H9 (cell line): ENCODE measurements around the gene RTP3. TPM values are rescaled to one million over a fixed set of nuclear protein-coding genes. Genes with fewer than 3 reads are reported as not detected.

ENCODE experiments used
- DNase-seq: peaks from one replicate; pipeline ENCODE4 v3.0.0-alpha.2; 2017
- H2AFZ ChIP-seq: one replicate; pipeline ENCODE4 v1.6.1; 2013; ENCODE audit warnings: mild to moderate bottlenecking, low read length, control low read depth, moderate library complexity
- H2AK5ac ChIP-seq: 2 replicates; pipeline ENCODE4 v1.6.1; 2013; ENCODE audit warnings: low read length, control low read depth, mixed read lengths; ENCODE audit not compliant: insufficient read length
- H2BK120ac ChIP-seq: one replicate; pipeline ENCODE4 v1.6.1; 2013; ENCODE audit warnings: low read depth, mild to moderate bottlenecking, low read length, control low read depth, inconsistent platforms; ENCODE audit not compliant: poor library complexity, severe bottlenecking
- H2BK12ac ChIP-seq: 2 replicates; pipeline ENCODE4 v1.6.1; 2013; ENCODE audit warnings: low read length, control low read depth, mixed read lengths, low read depth; ENCODE audit not compliant: insufficient read length
- H2BK15ac ChIP-seq: 2 replicates; pipeline ENCODE4 v1.6.1; 2013; ENCODE audit warnings: low read depth, low read length, control low read depth
- H2BK20ac ChIP-seq: one replicate; pipeline ENCODE4 v1.6.1; 2013; ENCODE audit warnings: low read depth, mild to moderate bottlenecking, low read length, control low read depth, inconsistent platforms; ENCODE audit not compliant: poor library complexity, severe bottlenecking
- H2BK5ac ChIP-seq: 2 replicates; pipeline ENCODE4 v1.6.1; 2013; ENCODE audit warnings: low read length, control low read depth, mixed read lengths; ENCODE audit not compliant: insufficient read length
- H3K14ac ChIP-seq: 2 replicates; pipeline ENCODE4 v1.6.1; 2013; ENCODE audit warnings: low read length, control low read depth; ENCODE audit not compliant: insufficient read depth
- H3K18ac ChIP-seq: 2 replicates; pipeline ENCODE4 v1.6.1; 2013; ENCODE audit warnings: low read depth, mild to moderate bottlenecking, mixed read lengths, low read length, control low read depth; ENCODE audit not compliant: insufficient read length
- H3K23ac ChIP-seq: 2 replicates; pipeline ENCODE4 v1.6.1; 2013; ENCODE audit warnings: low read length, control low read depth, mixed read lengths, low read depth; ENCODE audit not compliant: insufficient read length
- H3K23me2 ChIP-seq: 2 replicates; pipeline ENCODE4 v1.6.1; 2013; ENCODE audit warnings: low read depth, mild to moderate bottlenecking, mixed read lengths, low read length, control low read depth; ENCODE audit not compliant: insufficient read length, poor library complexity, severe bottlenecking
- H3K27ac ChIP-seq: 2 replicates; pipeline ENCODE4 v1.5.1; 2013; ENCODE audit warnings: low read length, control low read depth, mixed read lengths, low read depth; ENCODE audit not compliant: insufficient read length
- H3K27me3 ChIP-seq: 2 replicates; pipeline ENCODE4 v1.6.1; 2013; ENCODE audit warnings: low read length, control low read depth, inconsistent platforms; ENCODE audit not compliant: insufficient read depth
- H3K4ac ChIP-seq: 2 replicates; pipeline ENCODE4 v1.6.1; 2013; ENCODE audit warnings: low read depth, mild to moderate bottlenecking, control low read depth, inconsistent platforms, low read length, moderate library complexity
- H3K4me1 ChIP-seq: 2 replicates; pipeline ENCODE4 v1.6.1; 2013; ENCODE audit warnings: low read length, control low read depth, inconsistent platforms; ENCODE audit not compliant: insufficient read depth
- H3K4me2 ChIP-seq: 2 replicates; pipeline ENCODE4 v1.6.1; 2013; ENCODE audit warnings: low read length, control low read depth, mixed read lengths; ENCODE audit not compliant: insufficient read length, insufficient read depth
- H3K56ac ChIP-seq: 2 replicates; pipeline ENCODE4 v1.6.1; 2013; ENCODE audit warnings: low read depth, mild to moderate bottlenecking, mixed read lengths, low read length, control low read depth; ENCODE audit not compliant: insufficient read length
- H3K79me1 ChIP-seq: 2 replicates; pipeline ENCODE4 v1.6.1; 2013; ENCODE audit warnings: low read depth, mild to moderate bottlenecking, moderate library complexity, low read length, control low read depth, inconsistent platforms; ENCODE audit not compliant: insufficient read depth, poor library complexity, severe bottlenecking
- H3K79me2 ChIP-seq: 2 replicates; pipeline ENCODE4 v1.6.1; 2013; ENCODE audit warnings: low read length, control low read depth, inconsistent platforms; ENCODE audit not compliant: insufficient read depth
- H3K9ac ChIP-seq: 2 replicates; pipeline ENCODE4 v1.6.1; 2013; ENCODE audit warnings: low read length, control low read depth, mixed read lengths; ENCODE audit not compliant: insufficient read length; ENCODE audit errors: extremely low read depth
- H3K9me3 ChIP-seq: one replicate; pipeline ENCODE4 v1.6.1; 2013; ENCODE audit warnings: low read depth, low read length, inconsistent platforms; ENCODE audit not compliant: control insufficient read depth
- H3T11ph ChIP-seq: one replicate; pipeline ENCODE4 v1.6.1; 2013; ENCODE audit warnings: mild to moderate bottlenecking, low read length, control low read depth, inconsistent platforms
- H4K20me1 ChIP-seq: one replicate; pipeline ENCODE4 v1.6.1; 2013; ENCODE audit not compliant: control insufficient read depth, insufficient read length, insufficient read depth
- H4K5ac ChIP-seq: 2 replicates; pipeline ENCODE4 v1.6.1; 2013; ENCODE audit warnings: low read depth, mild to moderate bottlenecking, mixed read lengths, low read length, control low read depth; ENCODE audit not compliant: insufficient read length
- H4K8ac ChIP-seq: replicated peaks from 2 replicates; pipeline ENCODE4 v1.6.1; 2013; ENCODE audit warnings: low read length, control low read depth, mixed read lengths, low read depth; ENCODE audit not compliant: insufficient read length
- H4K91ac ChIP-seq: 2 replicates; pipeline ENCODE4 v1.6.1; 2013; ENCODE audit warnings: low read depth, mild to moderate bottlenecking, moderate library complexity, mixed read lengths, low read length, control low read depth; ENCODE audit not compliant: insufficient read length
- H3K27ac Mint-ChIP-seq, 3 experiments: 2 replicates in 2 of 3; 3 replicates in 1 of 3; pipeline ENCODE4 v1.8.0; 2020 to 2021; ENCODE audit warnings: mixed read lengths in 3 of 3, mild to moderate bottlenecking in 1 of 3, moderate library complexity in 1 of 3
- H3K27me3 Mint-ChIP-seq: 2 replicates; pipeline ENCODE4 v1.8.0; 2021; ENCODE audit warnings: low read depth, mild to moderate bottlenecking, moderate library complexity, mixed read lengths
- H3K36me3 Mint-ChIP-seq, 3 experiments: 2 replicates in 2 of 3; 3 replicates in 1 of 3; pipeline ENCODE4 v1.8.0; 2020 to 2021; ENCODE audit warnings: low read depth in 3 of 3, mixed read lengths in 3 of 3; ENCODE audit not compliant: insufficient read depth in 1 of 3
- H3K4me1 Mint-ChIP-seq, 2 experiments: 2 replicates each; pipeline ENCODE4 v1.8.0; 2020; ENCODE audit warnings: mixed read lengths in 2 of 2
- H3K4me3 Mint-ChIP-seq, 2 experiments: 2 replicates in 1 of 2; 3 replicates in 1 of 2; pipeline ENCODE4 v1.8.0; 2020 to 2021; ENCODE audit warnings: mild to moderate bottlenecking in 2 of 2, mixed read lengths in 2 of 2, moderate library complexity in 1 of 2
- H3K9me3 Mint-ChIP-seq, 2 experiments: 2 replicates in 1 of 2; 3 replicates in 1 of 2; pipeline ENCODE4 v1.8.0; 2020; ENCODE audit warnings: mild to moderate bottlenecking in 2 of 2, mixed read lengths in 2 of 2, moderate library complexity in 1 of 2
- CTCF ChIP-seq: fragments of 200-600 bp; sonication (generic); conservative IDR thresholded peaks from 3 replicates; pipeline ENCODE4 v1.8.0; 2021; ENCODE audit warnings: antibody characterized with exemption, mild to moderate bottlenecking
- WGBS: extraction: QIAGEN DNeasy Blood & Tissue Kit; methylation state at CpG from one replicate; pipeline ENCODE4 v1.1.7; 2013; ENCODE audit warnings: missing lambda C conversion rate, low lambda C conversion rate, mixed read lengths; ENCODE audit not compliant: insufficient read length; ENCODE audit errors: extremely low coverage; 5-methylcytosine and 5-hydroxymethylcytosine counted together
- total RNA-seq: library from RNA; stranded (reverse); gene quantifications from 2 replicates; pipeline ENCODE4 v1.2.1, GENCODE V29; 2021

Gene RTP3
- total RNA-seq, 1 experiment from 2014 or later, result not detected

- no peak overlapping the region for H3K4me2 ChIP-seq
- H3K9ac ChIP-seq, result no peak overlapping the region
- no peak overlapping the region for H4K5ac ChIP-seq
- H3K14ac ChIP-seq, result no peak overlapping the region
- Mint-ChIP-seq H3K27me3 (no peaks in the 10 kb centered on the region), H3K4me3 (no peak overlapping the region), H3K9me3 (no peaks in the 10 kb centered on the region), H3K27ac (no peak overlapping the region), H3K4me1 (peaks cover 10 to 12% of the 10 kb centered on the region in 2 experiments), H3K36me3 (peaks cover 2 to 8% (median 3%) of the 10 kb centered on the region in 3 experiments; a peak in 4 of 7 replicates)
- no peak overlapping the region for H2BK12ac ChIP-seq
- TF ChIP-seq CTCF, result no peak
- H4K91ac ChIP-seq, result no peak overlapping the region
- H4K20me1 ChIP-seq, result no peaks in the 10 kb centered on the region
- H3K79me2 ChIP-seq, result no peaks in the 10 kb centered on the region
- no peak overlapping the region for H3K23ac ChIP-seq
- no peak overlapping the region for H3T11ph ChIP-seq
- H3K23me2 ChIP-seq, result no peaks in the 10 kb centered on the region
- no peak overlapping the region for H4K8ac ChIP-seq
- no peak for DNase-seq
- H3K4me1 ChIP-seq, result peaks cover 4% of the 10 kb centered on the region; the same call in 1 of the 2 replicates
- no peak overlapping the region for H2BK15ac ChIP-seq
- H3K18ac ChIP-seq, result no peak overlapping the region
- no peak overlapping the region for H2BK20ac ChIP-seq
- no peak overlapping the region for H3K56ac ChIP-seq
- H3K9me3 ChIP-seq, result no peaks in the 10 kb centered on the region
- no peaks in the 10 kb centered on the region for H3K79me1 ChIP-seq
- WGBS, result no CpG with 5 or more reads among the region's 5 CpGs
- no peak overlapping the region for H2AK5ac ChIP-seq
- H2BK120ac ChIP-seq, result no peak overlapping the region
- no peaks in the 10 kb centered on the region for H3K27me3 ChIP-seq
- H3K27ac ChIP-seq, result no peak overlapping the region
- H2AFZ ChIP-seq, result no peak overlapping the region
- no peak overlapping the region for H2BK5ac ChIP-seq
- no peak overlapping the region for H3K4ac ChIP-seq
Observed at GRCh38 chr3:46535746-46536145, 38.0 kb downstream of the RTP3 start.
